HG03280 (cell line): Measurements from ENCODE around the gene IGF1R.
A peak's percentile ranks its signal among the peaks of the same experiment; 100 is the strongest.

Experiments
- ATAC-seq: cut with Tn5 transposase; IDR thresholded peaks from one replicate; pipeline ENCODE4 v1.9.1; 2021; ENCODE audit warnings: mild to moderate bottlenecking, moderate library complexity; ENCODE audit not compliant: unreplicated experiment

Gene IGF1R

DNA sequence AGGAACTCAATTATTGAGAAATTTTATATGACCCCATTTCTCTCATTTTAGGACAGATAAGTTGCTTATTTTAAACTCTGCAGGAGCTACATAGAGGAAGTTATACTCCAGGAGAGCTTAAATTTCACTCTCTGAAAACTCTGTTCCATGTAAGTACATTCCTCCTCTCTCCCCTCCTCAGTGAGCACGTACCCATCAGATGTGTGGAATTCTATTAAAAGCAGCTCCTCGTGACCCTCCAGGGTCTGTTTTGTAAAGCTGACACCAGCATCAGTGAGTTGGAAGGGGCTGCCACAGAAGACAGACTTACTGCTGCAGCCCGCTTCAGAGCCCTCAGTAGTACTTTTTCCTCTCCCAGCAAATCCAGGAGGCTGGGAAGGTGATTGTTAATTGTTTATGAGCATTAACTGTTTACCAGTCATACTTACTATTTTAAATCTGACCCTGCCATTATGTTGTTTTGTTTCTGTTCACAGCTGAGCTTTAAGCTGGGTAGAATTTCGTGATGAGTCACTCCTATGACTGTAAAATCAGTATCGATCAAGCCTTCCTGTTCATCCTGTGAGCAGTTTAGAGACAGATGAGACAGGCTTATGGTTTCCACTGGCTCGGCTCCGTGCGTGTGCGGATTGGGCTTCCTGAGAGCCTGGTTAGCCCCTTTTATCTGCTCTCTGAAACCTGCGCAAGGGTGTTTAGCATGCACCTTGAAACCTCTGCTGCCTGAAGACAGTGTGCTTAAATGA, 20.4 kb downstream of the IGF1R start:
- peak; percentile 61 for ATAC-seq

- no peak for ATAC-seq
These were observed 21.3 kb downstream of the IGF1R start for GRCh38 chr15:98669638-98670037.

DNA sequence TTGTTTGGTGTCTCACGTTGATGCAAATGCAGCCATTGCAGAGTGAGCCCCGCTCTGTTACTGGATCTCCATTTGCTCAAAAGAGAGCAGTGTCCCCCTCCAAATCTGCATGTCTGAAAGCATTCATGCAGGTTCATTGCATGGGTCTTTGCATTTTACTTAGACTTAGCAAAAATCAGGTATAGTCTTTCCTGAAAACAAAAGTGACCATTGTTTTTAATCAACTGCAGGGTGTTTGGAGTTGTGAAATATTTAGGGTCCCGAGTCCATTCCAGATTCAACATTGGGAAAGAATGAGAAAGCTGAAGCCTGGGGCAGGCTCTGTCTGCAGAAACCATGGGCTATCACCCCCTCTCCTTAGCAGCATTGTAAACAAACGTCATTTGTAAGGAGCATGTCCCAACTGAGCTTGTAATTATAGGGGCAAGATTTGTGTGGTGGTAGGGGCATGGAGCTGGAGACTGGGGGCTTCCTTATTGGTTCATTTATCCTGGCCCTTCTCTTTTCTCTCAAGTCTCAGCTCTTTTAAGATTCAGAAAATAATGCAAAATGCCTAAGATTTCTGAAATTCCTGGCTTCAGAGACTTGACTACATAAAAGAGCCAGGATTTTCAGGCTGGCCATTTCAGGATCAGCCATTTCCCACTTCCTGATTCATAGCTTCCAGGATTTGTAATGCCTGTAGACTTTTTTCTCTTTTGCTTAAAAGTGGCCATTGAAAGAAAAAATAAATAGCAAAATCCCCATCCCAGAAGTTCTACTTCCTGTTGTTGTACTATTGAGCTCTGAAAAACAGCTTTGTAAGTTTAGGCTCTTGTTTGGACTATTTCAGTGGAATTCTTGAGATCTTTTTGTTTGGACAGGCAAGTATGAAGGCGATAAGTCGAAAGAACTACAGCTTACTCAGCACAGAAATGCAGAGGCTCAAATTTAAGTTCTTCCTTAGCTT, 23.0 kb downstream of the IGF1R start:
- ATAC-seq, result no peak

DNA sequence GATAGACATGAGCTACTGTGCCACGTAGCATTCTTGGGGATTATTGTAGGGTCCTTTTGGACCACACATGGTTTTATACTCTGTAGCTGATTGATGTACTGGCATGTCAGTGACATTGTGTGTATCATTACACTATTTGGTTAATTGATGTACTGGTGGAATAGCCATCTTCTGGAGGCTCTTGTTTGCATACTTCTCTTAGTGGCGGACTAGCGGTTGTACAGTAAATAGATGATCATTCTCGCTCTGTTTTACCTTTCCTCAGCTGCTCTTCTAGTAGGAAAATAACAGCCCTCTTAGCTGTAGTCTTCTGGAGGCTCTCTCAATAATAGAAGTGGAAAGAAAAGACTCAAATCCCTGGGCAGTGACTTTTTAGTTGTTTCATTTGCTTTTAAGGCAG, 24.8 kb downstream of the IGF1R start:
- no peak for ATAC-seq

GRCh38 chr15:98674336-98674735, 26.0 kb downstream of the IGF1R start:
- no peak for ATAC-seq

DNA sequence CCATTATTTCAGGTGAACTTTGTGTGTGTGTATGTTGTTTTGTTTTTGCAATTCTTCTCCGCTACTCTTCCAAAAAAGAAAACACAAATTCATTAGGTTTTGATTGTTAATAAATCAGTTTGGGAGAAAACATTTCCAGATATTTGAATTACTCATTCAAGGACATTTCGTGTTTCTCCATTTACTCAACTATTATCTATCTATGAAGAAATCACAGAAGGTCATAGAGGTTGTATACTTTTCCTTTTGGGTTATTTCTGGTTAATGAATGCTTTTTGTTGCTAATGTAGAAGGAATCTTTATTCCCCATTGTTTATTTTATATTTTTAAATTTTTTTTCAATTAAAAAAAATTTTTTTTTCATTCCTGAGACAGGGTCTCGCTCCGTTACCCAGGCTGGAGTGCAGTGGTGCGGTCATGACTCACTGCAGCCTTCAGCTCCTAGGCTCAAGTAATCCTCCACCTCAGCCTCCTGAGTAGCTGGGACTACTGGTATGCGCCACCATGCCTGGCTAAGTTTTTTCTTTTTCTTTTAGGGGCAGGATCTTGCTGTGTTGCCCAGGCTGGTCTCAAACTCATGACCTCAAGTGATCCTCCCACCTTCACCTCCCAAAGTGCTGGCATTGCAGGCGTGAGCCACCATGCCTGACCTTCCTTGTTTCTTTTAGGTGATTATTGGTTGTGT, 28.4 kb downstream of the IGF1R start:
- no peak for ATAC-seq

DNA sequence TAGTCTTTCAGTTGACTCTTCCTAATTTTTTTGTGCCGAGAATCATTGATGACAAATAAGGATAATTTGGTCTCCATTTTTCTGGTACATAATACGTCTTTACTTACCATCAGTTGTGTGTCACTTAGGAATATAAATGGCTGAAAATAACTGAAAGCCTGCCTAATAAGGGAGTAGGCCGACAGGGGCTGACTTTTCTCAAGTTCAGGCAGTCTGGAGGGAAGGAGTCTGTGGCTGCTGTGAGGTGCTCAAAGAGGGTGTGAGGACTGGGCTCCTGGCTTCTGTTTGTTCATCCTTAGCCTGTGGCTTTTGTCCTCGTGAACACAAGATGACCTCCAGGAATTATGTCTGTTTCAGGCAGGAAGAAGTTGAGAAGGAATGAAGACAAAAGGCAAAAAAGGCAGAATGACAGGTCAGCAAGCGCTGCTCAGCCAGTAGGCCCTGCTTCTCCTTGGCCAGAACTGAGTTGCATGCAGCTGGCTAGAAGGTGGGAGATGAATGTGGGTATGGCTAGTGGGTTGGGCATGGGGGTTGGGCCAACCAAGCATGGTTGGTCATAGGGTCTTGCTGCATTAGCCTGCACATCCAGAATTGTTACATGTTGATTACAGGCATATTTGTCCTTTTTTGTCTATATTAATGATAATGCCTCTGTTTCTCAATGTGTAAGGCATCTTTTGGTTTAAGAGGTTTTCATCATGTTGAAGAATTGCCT, 29.2 kb downstream of the IGF1R start:
- no peak for ATAC-seq

- ATAC-seq, result no peak
These were observed 30.1 kb downstream of the IGF1R start for GRCh38 chr15:98678484-98678883.

DNA sequence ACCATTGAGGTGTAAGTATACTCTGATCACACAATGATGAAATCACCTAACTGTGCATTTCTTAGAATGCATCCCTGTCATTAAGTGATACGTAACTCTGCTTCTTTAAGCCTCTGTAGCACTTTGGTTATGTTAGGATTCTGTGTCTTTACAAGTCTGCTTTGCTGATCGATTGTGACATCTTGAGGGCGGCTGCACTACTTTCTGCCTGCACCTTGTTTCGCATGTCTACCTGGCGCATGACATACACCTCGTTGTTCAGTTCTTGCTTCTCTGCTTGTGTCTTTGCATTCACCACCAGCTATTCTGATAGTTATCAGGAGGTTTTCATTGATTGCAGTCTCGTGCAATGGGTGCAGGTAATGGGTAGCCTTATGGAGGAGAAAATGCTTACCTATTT, 32.7 kb downstream of the IGF1R start:
- no peak for ATAC-seq

DNA sequence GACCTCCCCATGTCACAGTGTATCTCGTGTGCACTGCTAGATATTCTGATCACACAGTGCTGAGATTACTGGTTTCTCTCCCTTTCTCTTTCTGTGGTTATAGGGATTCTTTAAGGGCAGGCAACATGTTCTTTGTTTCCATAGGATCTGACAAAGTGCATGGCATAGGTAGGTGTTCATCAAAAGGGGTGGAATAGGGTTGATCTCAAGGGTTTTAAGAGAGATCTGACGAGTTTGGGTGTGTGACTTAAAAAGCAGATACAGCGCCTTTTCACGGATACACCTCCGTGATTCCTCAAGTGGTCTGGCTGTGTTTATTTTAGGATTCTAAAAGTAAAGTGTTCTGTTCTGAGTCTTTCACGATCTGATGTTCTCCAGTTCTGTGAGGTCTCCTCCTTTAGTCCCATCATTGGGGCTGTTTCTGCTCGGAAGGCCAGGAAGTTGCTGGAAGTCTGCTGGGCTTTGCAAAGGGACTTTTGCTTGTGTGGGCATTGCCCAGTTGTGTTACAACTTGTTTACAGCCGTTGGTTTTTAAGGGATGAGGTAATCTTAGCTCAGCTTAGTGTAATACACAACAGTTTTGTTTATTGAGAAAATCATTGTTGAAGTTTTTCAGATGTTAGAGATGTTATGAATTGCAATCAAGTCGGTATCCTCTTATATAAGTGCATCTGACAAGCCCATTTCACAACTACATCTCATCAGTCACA, 34.8 kb downstream of the IGF1R start:
- no peak for ATAC-seq

- no peak for ATAC-seq
These were observed 35.5 kb downstream of the IGF1R start for GRCh38 chr15:98683831-98684230.

DNA sequence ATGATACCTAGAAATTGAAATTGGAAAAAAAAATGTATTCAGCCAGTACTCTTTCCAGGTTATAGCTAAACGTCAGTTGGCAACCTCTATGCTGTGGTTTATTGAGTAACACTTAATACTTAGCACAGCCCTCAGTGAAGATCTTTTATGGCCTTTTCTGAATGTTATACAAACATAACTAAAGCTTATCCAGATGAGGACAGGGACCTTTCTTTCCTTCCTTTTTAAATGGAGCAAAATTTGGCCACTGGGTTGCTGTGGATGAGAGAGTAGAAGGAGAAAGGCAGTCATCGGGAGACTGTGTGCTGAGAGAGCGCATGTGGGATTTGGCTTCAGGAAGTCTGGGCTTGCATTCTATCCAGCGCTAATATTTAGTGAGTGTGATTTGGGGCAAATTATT, 36.1 kb downstream of the IGF1R start:
- ATAC-seq, result no peak

GRCh38 chr15:98684995-98685525, 36.7 kb downstream of the IGF1R start:
- ATAC-seq, result no peak

DNA sequence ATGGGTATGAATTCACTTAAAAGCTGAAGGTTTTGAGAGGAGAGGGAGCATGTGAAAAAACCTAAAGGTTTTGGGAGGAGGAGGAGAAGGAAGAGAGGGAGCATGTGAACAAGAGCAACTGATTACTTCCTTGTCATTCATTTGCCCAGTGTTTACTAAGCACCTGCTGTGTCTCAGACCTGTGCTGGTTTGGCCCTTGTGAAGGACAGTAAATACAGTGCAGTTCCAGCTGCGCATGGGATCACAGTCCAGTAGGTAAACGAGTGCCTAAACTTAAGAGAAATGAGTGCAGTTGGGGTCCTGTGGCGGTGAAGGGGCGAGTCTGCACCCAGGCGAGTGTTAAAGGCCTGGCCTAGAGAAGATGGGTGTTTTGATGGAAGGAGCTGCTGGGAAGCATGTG, 38.6 kb downstream of the IGF1R start:
- ATAC-seq, result no peak

DNA sequence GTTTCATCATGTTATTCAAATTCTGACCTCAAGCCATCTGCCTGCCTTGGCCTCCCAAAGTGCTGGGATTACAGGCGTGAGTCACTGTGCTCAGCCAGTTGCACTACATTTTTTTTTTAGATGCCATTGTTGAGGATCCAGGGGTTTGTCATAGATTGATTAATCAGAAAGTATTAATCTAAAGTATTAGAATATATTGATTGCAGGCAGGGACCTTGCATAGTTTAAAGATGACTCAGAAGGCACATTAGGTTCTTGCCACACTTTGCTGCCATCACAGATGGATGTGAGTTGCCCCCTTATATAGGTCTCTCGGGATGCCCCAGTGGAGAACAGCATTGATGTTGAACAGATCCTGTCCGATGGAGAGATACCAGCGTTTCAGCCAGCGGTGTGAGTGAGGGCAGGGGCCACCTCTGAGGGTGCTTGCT, 41.1 kb downstream of the IGF1R start:
- ATAC-seq, result no peak

DNA sequence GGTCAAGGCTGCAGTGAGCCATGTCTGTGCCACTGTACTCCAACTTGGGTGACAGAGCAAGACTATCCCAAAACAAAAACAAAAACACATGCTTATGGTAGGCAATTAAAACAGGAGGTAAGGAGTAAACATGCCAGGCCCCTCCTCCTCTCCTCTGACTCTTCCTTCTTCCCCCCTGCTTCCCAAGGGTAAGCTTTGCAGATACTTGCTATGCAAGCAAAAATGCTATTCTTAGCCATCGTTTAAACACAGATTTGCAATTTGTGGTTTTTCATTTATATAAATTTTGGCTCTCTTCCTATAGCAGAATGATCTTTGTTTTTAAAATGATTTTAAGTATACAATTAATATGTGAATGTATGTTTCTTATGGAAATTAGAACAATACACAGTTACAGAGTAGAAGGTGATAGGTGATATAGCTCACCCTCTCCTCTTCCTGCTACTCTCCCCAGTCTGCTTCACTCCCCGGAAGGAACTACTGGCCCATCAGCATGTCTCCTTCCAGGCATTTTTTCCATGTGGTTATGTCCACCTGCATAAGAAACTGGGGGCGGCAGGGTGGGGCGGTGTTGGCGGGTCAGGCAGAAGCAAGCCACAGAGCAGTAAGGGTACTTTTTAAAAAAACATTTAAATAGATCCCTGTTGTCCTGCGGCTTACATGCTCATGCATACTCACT, 42.1 kb downstream of the IGF1R start:
- ATAC-seq, result no peak

GRCh38 chr15:98692213-98692612, 43.9 kb downstream of the IGF1R start:
- no peak for ATAC-seq

DNA sequence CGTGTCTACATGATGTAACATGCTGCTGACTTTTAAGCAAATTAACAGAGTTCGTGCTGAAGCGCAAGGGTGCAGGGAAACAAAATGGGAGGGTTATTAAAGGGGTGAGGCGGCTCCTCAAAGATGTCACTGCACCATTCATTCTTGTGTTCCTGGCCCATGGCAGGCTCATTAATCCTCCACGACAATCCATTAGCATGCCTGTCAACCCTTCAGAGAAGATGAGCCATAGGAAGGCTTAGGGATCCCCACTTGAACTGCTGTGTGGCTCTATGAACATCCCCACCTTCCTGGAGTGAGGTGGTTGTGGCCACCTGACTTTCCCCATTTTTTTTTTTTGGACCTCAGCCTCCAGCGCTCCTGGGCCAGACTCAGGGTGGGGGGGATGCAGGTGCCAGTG, 45.8 kb downstream of the IGF1R start:
- ATAC-seq, result no peak

- ATAC-seq, result no peak
These were observed 50.5 kb downstream of the IGF1R start for GRCh38 chr15:98698792-98699191.
